T-helper 22 cell (primary cell): Measurements from ENCODE around the gene CXorf65.

Experiments used
- DNase-seq: peaks from one replicate; pipeline ENCODE4 v3.0.0-alpha.2; 2020; ENCODE audit warnings: low read depth

The CXorf65 gene

GRCh38 chrX:71106427-71106826 lies at the start of gene CXorf65:
CXorf65 (minus strand) TSS chrX:71106740; CDS start chrX:71106556, 184 bp downstream.
- no peak for DNase-seq

DNA sequence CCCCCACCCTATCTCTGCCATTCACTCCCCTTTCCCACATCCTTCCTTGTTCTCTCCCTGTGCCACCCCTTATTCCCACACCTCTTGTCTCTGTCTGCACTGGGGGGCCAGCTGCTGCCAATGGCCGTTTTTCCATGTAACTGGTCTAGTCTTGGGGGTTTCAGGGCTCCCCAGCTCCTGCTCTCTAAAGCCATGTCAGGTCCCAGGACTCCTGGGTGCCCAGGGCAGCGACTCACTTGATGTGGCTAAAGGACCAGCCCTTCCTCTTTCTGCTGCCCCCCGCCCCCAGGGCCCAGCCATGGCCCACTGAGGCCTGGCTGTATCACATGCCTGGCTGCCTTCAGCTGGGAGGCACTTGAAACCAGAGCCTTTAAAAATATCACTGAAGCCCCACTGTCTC lies 48.1 kb upstream of the CXorf65 start:
- DNase-seq = no peak

GRCh38 chrX:71154196-71154595 lies 47.7 kb upstream of the CXorf65 start:
- DNase-seq = no peak

GRCh38 chrX:71151366-71151765 lies 44.8 kb upstream of the CXorf65 start:
- DNase-seq = no peak

DNA sequence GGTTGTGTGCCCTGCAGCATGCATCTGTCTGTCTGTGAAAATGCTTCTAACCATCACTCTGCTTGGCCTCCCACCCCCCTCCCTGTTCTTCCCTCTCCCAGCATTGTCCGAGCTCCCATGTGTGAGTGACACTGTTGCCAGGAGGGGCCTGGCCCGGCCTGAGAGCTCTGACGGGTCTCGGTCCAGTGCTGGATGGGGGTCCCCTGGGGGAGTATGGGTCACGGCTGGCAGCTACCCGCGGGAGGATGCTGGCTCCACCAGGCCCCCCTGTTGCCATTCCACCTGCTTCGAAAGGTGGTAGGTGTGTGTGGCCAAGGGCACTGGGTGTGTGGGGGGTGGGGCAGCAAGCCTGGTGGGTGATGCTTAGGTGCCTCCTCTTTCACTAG lies 41.7 kb upstream of the CXorf65 start:
- no peak for DNase-seq

DNA sequence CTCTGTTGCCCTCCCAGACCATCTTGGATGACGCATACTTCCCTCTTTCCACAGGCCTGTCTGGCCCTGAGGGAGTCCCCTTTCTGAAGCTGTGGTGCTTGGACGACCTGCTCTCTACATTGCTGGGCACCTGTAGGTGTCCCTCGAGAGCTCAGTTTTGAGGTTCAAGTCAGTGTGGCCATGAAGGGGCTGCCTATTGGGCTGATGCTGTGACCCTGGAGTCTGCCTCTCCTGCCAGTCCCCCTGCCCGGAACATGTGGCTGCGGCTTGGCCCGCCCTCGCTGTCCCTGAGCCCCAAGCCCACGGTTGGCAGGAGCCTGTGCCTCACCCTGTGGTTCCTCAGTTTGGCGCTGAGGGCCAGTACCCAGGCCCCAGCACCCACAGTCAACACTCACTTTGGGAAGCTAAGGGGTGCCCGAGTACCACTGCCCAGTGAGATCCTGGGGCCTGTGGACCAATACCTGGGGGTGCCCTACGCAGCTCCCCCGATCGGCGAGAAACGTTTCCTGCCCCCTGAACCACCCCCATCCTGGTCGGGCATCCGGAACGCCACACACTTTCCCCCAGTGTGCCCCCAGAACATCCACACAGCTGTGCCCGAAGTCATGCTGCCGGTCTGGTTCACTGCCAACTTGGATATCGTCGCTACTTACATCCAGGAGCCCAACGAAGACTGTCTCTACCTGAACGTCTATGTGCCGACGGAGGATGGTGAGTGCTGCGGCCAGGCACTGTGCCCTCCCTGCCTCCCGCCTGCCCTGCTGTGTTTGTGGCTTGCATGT lies 41.1 kb upstream of the CXorf65 start:
- no peak for DNase-seq

DNA sequence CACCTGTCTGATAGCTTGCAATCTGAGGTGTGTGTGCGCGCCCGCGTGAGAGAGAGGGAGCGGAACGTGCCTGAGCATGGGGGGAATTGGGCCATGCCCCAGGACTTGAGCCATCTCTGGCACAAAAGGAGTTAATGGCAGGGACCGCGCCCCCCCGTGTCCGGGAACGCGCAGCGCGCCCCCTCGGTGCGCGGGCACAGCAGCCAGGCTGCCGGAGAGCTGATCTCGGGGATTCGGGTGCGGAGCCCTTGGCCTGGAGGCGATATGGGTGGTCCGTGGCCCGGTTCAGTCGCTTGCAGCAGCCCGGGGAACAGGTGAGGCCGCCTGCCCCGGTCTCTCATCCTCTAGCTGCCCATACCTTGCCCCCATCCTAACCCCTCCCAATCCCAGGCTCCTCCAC lies 38.1 kb upstream of the CXorf65 start, which contains the start of gene NLGN3:
TSS of gene NLGN3 (plus strand) at position 191 of the 400 bp plus-strand sequence. CDS start 2,909 bp downstream, outside the sequence.
- DNase-seq = no peak

DNA sequence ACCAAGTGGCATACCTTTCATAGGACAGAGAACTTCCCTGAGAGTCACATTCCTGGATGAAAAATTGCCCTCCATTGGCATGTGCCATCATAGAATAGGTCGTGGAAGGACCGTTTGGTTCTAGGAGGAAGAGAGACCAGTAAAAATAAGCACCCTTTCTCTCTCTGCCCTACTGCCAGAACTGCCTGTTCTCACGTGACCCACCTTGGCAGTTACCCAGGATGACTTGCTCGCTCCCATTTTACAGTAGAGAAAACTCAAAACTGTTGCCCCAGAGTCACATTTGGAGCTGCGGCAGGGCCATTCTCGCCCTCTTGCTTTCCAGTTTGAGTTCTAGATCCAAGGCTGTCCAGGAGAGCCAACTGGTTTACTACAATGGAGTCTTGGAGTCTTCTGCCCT lies 37.0 kb upstream of the CXorf65 start:
- no peak for DNase-seq

DNA sequence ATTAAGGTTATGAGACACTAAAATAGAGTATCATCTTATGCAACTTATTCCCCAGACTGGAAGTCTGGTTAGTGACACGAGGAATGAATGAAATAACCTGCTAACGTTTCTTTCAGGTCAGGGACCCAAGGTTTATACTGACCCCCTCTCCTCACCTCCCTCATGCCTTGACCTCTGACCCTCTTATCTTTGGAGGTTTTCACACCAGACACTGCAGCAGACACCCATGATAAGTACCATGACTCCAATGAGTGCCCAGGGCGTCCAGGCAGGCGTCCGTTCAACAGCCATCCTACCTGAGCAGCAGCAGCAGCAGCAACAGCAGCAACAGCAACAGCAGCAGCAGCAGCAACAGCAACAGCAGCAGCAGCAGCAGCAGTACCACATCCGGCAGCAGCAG lies 33.9 kb upstream of the CXorf65 start:
- no peak for DNase-seq

GRCh38 chrX:71131510-71131909 lies 25.0 kb upstream of the CXorf65 start:
- DNase-seq = no peak

DNA sequence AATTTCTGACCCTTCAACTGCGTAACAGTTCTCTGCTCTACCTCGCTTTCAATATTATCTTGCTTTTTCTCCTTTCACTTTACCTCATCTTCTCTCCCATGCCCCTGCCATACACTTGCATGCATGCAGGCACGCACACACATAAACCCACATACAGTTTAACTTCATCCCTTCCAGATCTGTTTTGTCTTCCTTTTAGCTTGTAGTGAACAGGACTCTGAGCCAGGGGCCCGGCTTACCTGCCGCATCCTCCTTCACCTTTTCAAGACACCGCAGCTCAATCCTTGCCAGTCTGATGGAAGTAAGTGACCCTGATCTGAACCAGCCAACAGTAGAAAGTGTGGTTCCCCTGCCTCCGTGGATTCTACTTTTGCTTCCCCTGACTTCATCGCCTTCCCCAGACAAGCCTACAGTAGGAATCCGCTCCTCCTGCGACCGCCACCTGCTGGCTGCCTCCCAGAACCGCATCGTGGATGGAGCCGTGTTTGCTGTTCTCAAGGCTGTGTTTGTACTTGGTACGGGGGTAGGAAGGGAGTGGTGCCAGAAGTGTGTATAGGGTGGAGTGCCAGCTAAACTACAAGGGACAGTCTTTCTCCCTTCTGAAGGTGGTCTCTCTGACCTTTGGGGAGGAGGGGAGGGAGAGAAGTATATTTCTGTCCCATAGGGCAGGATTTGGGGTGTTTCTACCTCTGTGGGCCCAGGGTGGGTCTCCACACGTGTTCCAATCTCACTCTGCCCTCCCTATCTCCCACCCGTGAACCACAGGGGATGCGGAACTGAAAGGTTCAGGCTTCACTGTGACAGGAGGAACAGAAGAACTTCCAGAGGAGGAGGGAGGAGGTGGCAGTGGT lies 22.6 kb upstream of the CXorf65 start:
- DNase-seq = peak; percentile 51

DNA sequence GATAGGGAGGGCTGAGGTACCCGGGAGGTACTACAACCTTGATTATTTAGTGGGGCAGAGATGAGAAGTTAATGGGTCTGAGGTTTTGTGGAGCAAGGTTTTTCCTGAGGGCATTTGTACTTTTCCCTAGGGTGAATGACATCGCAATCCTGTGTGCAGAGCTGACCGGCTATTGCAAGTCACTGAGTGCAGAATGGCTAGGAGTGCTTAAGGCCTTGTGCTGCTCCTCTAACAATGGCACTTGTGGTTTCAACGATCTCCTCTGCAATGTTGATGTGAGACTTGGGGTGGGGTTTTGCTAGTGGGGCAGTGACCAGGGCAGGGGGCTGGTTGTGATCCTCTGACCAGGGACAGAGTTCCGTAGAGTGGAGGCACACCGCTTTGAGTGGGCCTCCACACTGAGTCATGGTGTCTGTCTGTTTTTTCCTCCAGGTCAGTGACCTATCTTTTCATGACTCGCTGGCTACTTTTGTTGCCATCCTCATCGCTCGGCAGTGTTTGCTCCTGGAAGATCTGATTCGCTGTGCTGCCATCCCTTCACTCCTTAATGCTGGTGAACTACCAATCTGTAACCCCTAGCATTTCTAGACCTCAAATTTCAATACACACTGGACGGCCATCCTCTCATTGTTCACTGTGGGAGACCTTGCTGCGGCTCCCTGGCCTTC lies 21.8 kb upstream of the CXorf65 start:
- no peak for DNase-seq

DNA sequence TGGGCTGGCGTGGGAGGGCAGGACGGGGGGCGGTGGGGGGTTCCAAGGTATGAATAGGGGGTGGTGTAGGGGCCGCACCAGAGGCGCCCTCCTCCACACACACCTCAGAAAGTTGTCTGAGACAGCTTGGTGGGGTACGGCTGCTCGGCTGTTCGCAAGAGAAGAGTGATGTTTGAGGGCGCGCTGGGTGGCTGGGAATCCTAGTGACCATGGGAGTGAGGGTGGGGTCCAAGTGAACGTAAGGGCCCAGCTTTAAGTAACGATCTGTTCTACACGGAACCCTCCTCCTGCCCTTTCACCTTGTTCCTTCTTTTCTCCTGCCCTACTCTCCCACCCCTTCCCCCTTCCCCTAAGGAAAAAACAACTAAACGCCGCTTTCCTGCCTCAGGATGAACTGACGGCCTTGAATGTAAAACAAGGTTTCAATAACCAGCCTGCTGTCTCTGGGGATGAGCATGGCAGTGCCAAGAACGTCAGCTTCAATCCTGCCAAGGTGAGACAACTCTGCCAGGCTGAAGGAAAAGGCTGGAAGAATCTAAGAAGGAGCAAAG lies 12.5 kb upstream of the CXorf65 start:
- no peak for DNase-seq

GRCh38 chrX:71118032-71118984 lies 11.8 kb upstream of the CXorf65 start, which contains the start of gene MED12:
MED12 (plus strand) TSS chrX:71118596; CDS start chrX:71118755, 159 bp downstream.
- peak; percentile 67 for DNase-seq

- no peak for DNase-seq
Measured at GRCh38 chrX:71117358-71117757, 10.8 kb upstream of the CXorf65 start.

DNA sequence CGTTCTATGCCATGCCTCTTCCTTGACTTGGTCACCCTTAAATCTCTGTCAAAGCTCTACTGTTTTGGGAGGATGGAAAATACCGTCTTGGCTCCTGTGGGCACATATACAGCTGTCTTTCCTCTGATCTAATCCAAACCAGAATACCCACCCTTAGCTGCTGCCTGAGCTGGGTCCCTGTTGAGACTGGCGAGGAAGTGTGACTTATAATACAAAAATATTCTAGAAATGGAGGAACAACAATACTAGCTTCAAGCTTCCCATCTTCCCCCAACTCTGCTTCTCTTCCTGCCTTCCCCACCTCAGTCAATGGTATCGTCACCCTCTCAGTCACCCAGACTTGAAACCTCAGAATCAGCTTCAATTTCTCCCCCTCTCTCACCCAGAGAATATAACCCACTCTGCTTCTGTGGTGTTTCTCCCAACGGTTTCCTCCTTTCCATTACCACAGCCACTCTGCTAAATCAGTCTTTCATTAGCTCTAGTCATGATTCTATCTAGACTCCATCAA lies 5.4 kb upstream of the CXorf65 start:
- peak; percentile 37 for DNase-seq

- DNase-seq = peak; percentile 83
Measured at GRCh38 chrX:71111141-71111843, 4.8 kb upstream of the CXorf65 start, which contains the start of gene IL2RG. IL2RG (minus strand) TSS chrX:71111577; CDS start chrX:71111539, 38 bp downstream.

GRCh38 chrX:71109051-71109450 lies 2.5 kb upstream of the CXorf65 start:
- DNase-seq = no peak

DNA sequence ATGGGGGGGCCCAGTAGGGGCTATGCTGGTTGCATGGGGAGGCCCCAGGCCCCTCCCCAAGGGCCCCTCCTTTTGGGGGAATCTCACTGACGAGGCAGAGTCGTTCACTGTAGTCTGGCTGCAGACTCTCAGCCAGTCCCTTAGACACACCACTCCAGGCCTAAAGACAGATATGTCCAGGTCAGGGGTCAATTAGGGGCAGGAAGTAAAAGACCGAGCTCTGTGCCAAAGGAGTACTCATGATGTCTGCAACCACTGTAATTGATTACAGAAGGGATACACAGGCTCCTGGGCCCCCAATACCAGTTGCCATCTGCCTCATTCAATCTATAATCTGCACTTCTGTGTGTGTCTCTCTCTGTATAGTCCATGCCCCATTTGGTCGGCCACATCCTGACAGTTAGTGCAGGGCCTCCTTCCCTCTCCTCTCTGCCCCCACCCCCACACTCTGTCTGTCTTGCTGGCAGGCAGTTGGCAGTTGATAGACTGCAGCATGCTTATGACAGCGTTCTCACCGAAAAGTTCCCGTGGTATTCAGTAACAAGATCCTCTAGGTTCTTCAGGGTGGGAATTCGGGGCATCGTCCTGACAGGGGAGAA lies 1.3 kb upstream of the CXorf65 start:
- DNase-seq = peak; percentile 32

GRCh38 chrX:71107245-71107644 lies 705 bp upstream of the CXorf65 start:
- DNase-seq = no peak
